IMR-90 (cell line): ENCODE measurements around the gene BPIFA3. TPM values are rescaled to one million over a fixed set of nuclear protein-coding genes. Genes with fewer than 3 reads are reported as not detected.

Experiments used
- ATAC-seq: fragments of 200-7000 bp; cut with Tn5 transposase; 2 replicates; pipeline ENCODE4 v1.9.1; 2020; ENCODE audit warnings: low read depth, mild to moderate bottlenecking, moderate library complexity
- BruUV-seq: library from RNA; stranded (reverse); fragments of 400-500 nt; replicated peaks from 2 replicates; lab custom pipeline; 2021; lab: Mats Ljungman, UMichigan
- CTCF ChIA-PET: fragments of 300-600 bp; formaldehyde crosslinking; extraction: SDS; loops from one replicate; lab custom pipeline; 2021; ENCODE audit warnings: antibody characterized with exemption; lab: Yijun Ruan, JAX
- POLR2A ChIA-PET: fragments of 300-600 bp; sonication (Branson Sonifier 250); formaldehyde crosslinking; loops from one replicate; lab custom pipeline; 2022; ENCODE audit warnings: antibody characterized with exemption; ENCODE audit not compliant: unreplicated experiment; lab: Charles Lee
- DNase-seq: peaks from one replicate; pipeline ENCODE4 v3.0.0; 2013
- H2AFZ ChIP-seq: replicated peaks from 2 replicates; pipeline ENCODE3; 2013; ENCODE audit warnings: low read length, mild to moderate bottlenecking; ENCODE audit not compliant: poor library complexity
- H2AK5ac ChIP-seq: 2 replicates; pipeline ENCODE4 v1.6.1; 2013; ENCODE audit warnings: low read depth, low read length, inconsistent platforms
- H2AK9ac ChIP-seq: replicated peaks from 2 replicates; pipeline ENCODE3; 2013; ENCODE audit warnings: mild to moderate bottlenecking, low read depth, low read length, moderate library complexity; ENCODE audit not compliant: poor library complexity
- H2BK120ac ChIP-seq: 2 replicates; pipeline ENCODE4 v1.6.1; 2013; ENCODE audit warnings: low read depth, low read length, inconsistent platforms
- H2BK15ac ChIP-seq: 3 replicates; pipeline ENCODE4 v1.6.1; 2013; ENCODE audit warnings: low read depth, low read length, inconsistent platforms
- H2BK20ac ChIP-seq: 2 replicates; pipeline ENCODE4 v1.6.1; 2013; ENCODE audit warnings: low read depth, mild to moderate bottlenecking, inconsistent platforms, low read length, moderate library complexity
- H2BK5ac ChIP-seq: 2 replicates; pipeline ENCODE4 v1.6.1; 2013; ENCODE audit warnings: mild to moderate bottlenecking, low read depth, low read length, inconsistent platforms; ENCODE audit not compliant: poor library complexity, severe bottlenecking
- H3K14ac ChIP-seq: replicated peaks from 2 replicates; pipeline ENCODE4 v1.6.1; 2013; ENCODE audit warnings: low read depth, low read length, inconsistent platforms
- H3K18ac ChIP-seq: 2 replicates; pipeline ENCODE4 v1.6.1; 2013; ENCODE audit warnings: low read depth, low read length, control low read depth
- H3K23ac ChIP-seq: 2 replicates; pipeline ENCODE4 v1.6.1; 2013; ENCODE audit warnings: low read depth, low read length, inconsistent platforms
- H3K27ac ChIP-seq: 2 replicates; pipeline ENCODE4 v1.5.1; 2013; ENCODE audit warnings: mild to moderate bottlenecking, control low read depth, low read length; ENCODE audit not compliant: insufficient read depth
- H3K27me3 ChIP-seq: 2 replicates; pipeline ENCODE4 v1.6.1; 2013; ENCODE audit warnings: low read length; ENCODE audit not compliant: control insufficient read depth, insufficient read depth
- H3K36me3 ChIP-seq: 2 replicates; pipeline ENCODE4 v1.6.1; 2013; ENCODE audit warnings: low read length, mixed read lengths; ENCODE audit not compliant: control insufficient read depth, insufficient read depth
- H3K4ac ChIP-seq: 2 replicates; pipeline ENCODE4 v1.6.1; 2013; ENCODE audit warnings: low read depth, low read length, inconsistent platforms
- H3K4me1 ChIP-seq: 2 replicates; pipeline ENCODE4 v1.6.1; 2013; ENCODE audit warnings: low read length, mixed read lengths; ENCODE audit not compliant: control insufficient read depth, insufficient read depth
- H3K4me2 ChIP-seq: 2 replicates; pipeline ENCODE4 v1.6.1; 2013; ENCODE audit warnings: low read depth, mild to moderate bottlenecking, control low read depth, low read length, moderate library complexity
- H3K4me3 ChIP-seq: 2 replicates; pipeline ENCODE4 v1.5.1; 2013; ENCODE audit warnings: low read depth, mild to moderate bottlenecking, control low read depth, low read length, moderate library complexity; ENCODE audit not compliant: insufficient read depth
- H3K56ac ChIP-seq: 2 replicates; pipeline ENCODE4 v1.6.1; 2013; ENCODE audit warnings: low read length, inconsistent platforms; ENCODE audit not compliant: insufficient read depth; ENCODE audit errors: extremely low read depth
- H3K79me1 ChIP-seq, 2 experiments: 2 replicates each; pipeline ENCODE4 v1.6.1; 2013; ENCODE audit warnings: low read length in 2 of 2, inconsistent platforms in 1 of 2, low read depth in 1 of 2
- H3K9ac ChIP-seq: 2 replicates; pipeline ENCODE4 v1.6.1; 2013; ENCODE audit warnings: low read depth, low read length, control low read depth
- H3K9me1 ChIP-seq: 2 replicates; pipeline ENCODE4 v1.6.1; 2013; ENCODE audit warnings: low read length, inconsistent platforms; ENCODE audit not compliant: insufficient read depth
- H3K9me3 ChIP-seq: 2 replicates; pipeline ENCODE4 v1.6.1; 2013; ENCODE audit warnings: low read length; ENCODE audit not compliant: control insufficient read depth, insufficient read depth
- H4K20me1 ChIP-seq: 2 replicates; pipeline ENCODE4 v1.6.1; 2013; ENCODE audit warnings: low read length, inconsistent platforms; ENCODE audit not compliant: insufficient read depth
- H4K5ac ChIP-seq: 2 replicates; pipeline ENCODE4 v1.6.1; 2013; ENCODE audit warnings: mild to moderate bottlenecking, low read depth, low read length, control low read depth
- H4K8ac ChIP-seq, 2 experiments: 2 replicates each; pipeline ENCODE4 v1.6.1; 2013; ENCODE audit warnings: low read depth in 2 of 2, low read length in 2 of 2, control low read depth in 1 of 2, inconsistent platforms in 1 of 2
- H4K91ac ChIP-seq: 2 replicates; pipeline ENCODE4 v1.6.1; 2013; ENCODE audit warnings: low read depth, low read length, inconsistent platforms; ENCODE audit not compliant: insufficient read depth
- BHLHE40 ChIP-seq: fragments of 150-350 bp; IDR thresholded peaks from 2 replicates; pipeline ENCODE4 v1.6.1; 2016; ENCODE audit warnings: mild to moderate bottlenecking, low read depth, low read length
- CEBPB ChIP-seq: IDR thresholded peaks from 2 replicates; pipeline ENCODE4 v1.6.1; 2012; ENCODE audit warnings: low read depth, low read length, improper control_type of control experiment
- CHD1 ChIP-seq: IDR thresholded peaks from 2 replicates; pipeline ENCODE4 v1.6.1; 2012; ENCODE audit warnings: low read depth, low read length, improper control_type of control experiment
- CTCF ChIP-seq: conservative IDR thresholded peaks from 2 replicates; pipeline ENCODE4 v1.5.1; 2012; ENCODE audit warnings: mild to moderate bottlenecking, low read depth, low read length, improper control_type of control experiment
- FOS ChIP-seq: fragments of 150-350 bp; IDR thresholded peaks from 2 replicates; pipeline ENCODE4 v1.6.1; 2016; ENCODE audit warnings: low read depth, low read length
- MAFK ChIP-seq: IDR thresholded peaks from 2 replicates; pipeline ENCODE4 v1.6.1; 2012; ENCODE audit warnings: low read depth, low read length, improper control_type of control experiment
- MAZ ChIP-seq: IDR thresholded peaks from 2 replicates; pipeline ENCODE4 v1.6.1; 2012; ENCODE audit warnings: low read depth, mild to moderate bottlenecking, low read length, improper control_type of control experiment, moderate library complexity, borderline replicate concordance
- MXI1 ChIP-seq: IDR thresholded peaks from 2 replicates; pipeline ENCODE4 v1.6.1; 2012; ENCODE audit warnings: low read depth, mild to moderate bottlenecking, low read length, moderate library complexity, borderline replicate concordance
- NFE2L2 ChIP-seq: fragments of 150-350 bp; IDR thresholded peaks from 2 replicates; pipeline ENCODE4 v1.6.1; 2016; ENCODE audit warnings: low read depth, mild to moderate bottlenecking, low read length
- POLR2A ChIP-seq: IDR thresholded peaks from 2 replicates; pipeline ENCODE4 v1.6.1; 2012; ENCODE audit warnings: mild to moderate bottlenecking, low read depth, low read length
- RAD21 ChIP-seq: IDR thresholded peaks from 2 replicates; pipeline ENCODE4 v1.6.1; 2012; ENCODE audit warnings: low read length, improper control_type of control experiment
- RCOR1 ChIP-seq: IDR thresholded peaks from 2 replicates; pipeline ENCODE4 v1.6.1; 2012; ENCODE audit warnings: mild to moderate bottlenecking, low read length, improper control_type of control experiment; ENCODE audit not compliant: insufficient replicate concordance
- RFX5 ChIP-seq: IDR thresholded peaks from 2 replicates; pipeline ENCODE4 v1.8.0; 2012; ENCODE audit warnings: low read depth, mild to moderate bottlenecking, low read length, moderate library complexity
- SMC3 ChIP-seq: fragments of 150-350 bp; IDR thresholded peaks from 2 replicates; pipeline ENCODE4 v1.6.1; 2016; ENCODE audit warnings: low read depth, mild to moderate bottlenecking, antibody characterized with exemption, low read length, moderate library complexity
- USF2 ChIP-seq: fragments of 150-350 bp; IDR thresholded peaks from 2 replicates; pipeline ENCODE4 v1.6.1; 2017; ENCODE audit warnings: mild to moderate bottlenecking, antibody characterized with exemption, low read length, low read depth
- WGBS, 2 experiments: methylation state at CpG; one replicate each; pipeline versions ENCODE4 v1.1.5 to v1.1.7; 2013; ENCODE audit warnings: missing lambda C conversion rate in 2 of 2; ENCODE audit not compliant: insufficient read length in 1 of 2; ENCODE audit errors: extremely low coverage in 2 of 2; 5-methylcytosine and 5-hydroxymethylcytosine counted together
- dilution Hi-C: fragments of 300-500 bp; cut with HindIII; formaldehyde crosslinking; loops from one replicate; pipeline ENCODE4 v1.14.3; 2018; ENCODE audit warnings: low sequenced_read_pairs; ENCODE audit not compliant: unreplicated experiment
- in situ Hi-C: fragments of 300-500 bp; cut with MboI; formaldehyde crosslinking; loops from 3 replicates; pipeline ENCODE4 v1.14.3; 2019; ENCODE audit warnings: low sequenced_read_pairs, inconsistent platforms, mixed read lengths
- intact Hi-C: fragments of 100-400 bp; cut with micrococcal nuclease; formaldehyde crosslinking; loops from 2 replicates; pipeline ENCODE4 v1.10.0; 2022
- polyA plus RNA-seq, 3 experiments: library from polyadenylated mRNA; depleted of rRNA; stranded (reverse); fragments of >200 nt; gene quantifications; 2 replicates each; pipeline ENCODE4 v1.2.3, GENCODE V29; 2012; ENCODE audit warnings: low replicate concordance in 1 of 3
- total RNA-seq: library from RNA; depleted of rRNA; stranded (reverse); fragments of >200 nt; gene quantifications from 2 replicates; pipeline ENCODE4 v1.2.3, GENCODE V29; 2012
- TF ChIP-seq, protein P1 (sequence below): fragments of 150-350 bp; IDR thresholded peaks from 2 replicates; pipeline ENCODE4 v1.6.1; 2016; ENCODE audit warnings: low read depth, mild to moderate bottlenecking, low read length, moderate library complexity, borderline replicate concordance

Gene BPIFA3
- total and polyA plus RNA-seq, 2 of the 4 experiments (the other 2 are of a cell fraction): not detected

DNA sequence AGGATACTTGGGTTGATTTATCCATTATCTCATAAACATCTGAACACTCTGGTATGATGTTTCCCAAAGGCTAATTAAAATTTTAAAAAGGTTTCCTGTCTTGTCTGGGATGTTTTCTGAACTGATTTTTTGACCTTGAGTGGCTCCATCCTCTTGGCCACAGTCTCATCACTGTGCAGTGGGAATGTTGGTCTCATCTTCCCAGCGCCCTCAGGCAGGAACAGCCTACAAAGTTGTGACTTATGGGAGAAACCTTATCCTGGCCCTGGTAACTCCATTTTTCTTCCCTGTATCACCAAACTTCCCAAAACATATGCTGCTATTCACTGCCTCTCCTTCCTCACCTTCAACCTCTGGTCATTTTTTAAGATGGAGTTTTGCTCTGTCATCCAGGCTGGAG, 6.8 kb upstream of the BPIFA3 start:
- intact Hi-C loops (no loop called here), in situ Hi-C loops (no loop called here), dilution Hi-C loops (no loop called here)
- ChIA-PET CTCF (no interaction called here), POLR2A (no interaction called here)
- TF ChIP-seq, protein P1, sequence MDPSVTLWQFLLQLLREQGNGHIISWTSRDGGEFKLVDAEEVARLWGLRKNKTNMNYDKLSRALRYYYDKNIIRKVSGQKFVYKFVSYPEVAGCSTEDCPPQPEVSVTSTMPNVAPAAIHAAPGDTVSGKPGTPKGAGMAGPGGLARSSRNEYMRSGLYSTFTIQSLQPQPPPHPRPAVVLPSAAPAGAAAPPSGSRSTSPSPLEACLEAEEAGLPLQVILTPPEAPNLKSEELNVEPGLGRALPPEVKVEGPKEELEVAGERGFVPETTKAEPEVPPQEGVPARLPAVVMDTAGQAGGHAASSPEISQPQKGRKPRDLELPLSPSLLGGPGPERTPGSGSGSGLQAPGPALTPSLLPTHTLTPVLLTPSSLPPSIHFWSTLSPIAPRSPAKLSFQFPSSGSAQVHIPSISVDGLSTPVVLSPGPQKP: no peak
- TF ChIP-seq CEBPB: no peak
- TF ChIP-seq NFE2L2: no peak
- TF ChIP-seq POLR2A: no peak
- no peak for TF ChIP-seq MXI1
- no peak for TF ChIP-seq CTCF
- no peak for TF ChIP-seq MAFK
- TF ChIP-seq RCOR1: no peak
- no peak for TF ChIP-seq USF2
- TF ChIP-seq MAZ: no peak
- no peak for TF ChIP-seq RFX5
- TF ChIP-seq CHD1: no peak
- TF ChIP-seq RAD21: no peak
- no peak for TF ChIP-seq SMC3
- no peak for TF ChIP-seq BHLHE40
- TF ChIP-seq FOS: no peak
- Histone ChIP-seq H3K9ac (no peak overlapping the region), H4K20me1 (no peaks in the 10 kb centered on the region), H3K36me3 (no peaks in the 10 kb centered on the region), H4K91ac (no peak overlapping the region), H3K4ac (no peak overlapping the region), H2BK15ac (no peak overlapping the region), H3K56ac (no peak overlapping the region), H3K9me1 (no peaks in the 10 kb centered on the region), H3K23ac (no peak overlapping the region), H2BK120ac (no peak overlapping the region), H3K4me2 (no peak overlapping the region), H3K18ac (no peak overlapping the region), H2BK20ac (no peak overlapping the region), H2AFZ (no peak overlapping the region), H4K5ac (no peak overlapping the region), H2AK5ac (no peak overlapping the region), H3K14ac (no peak overlapping the region), H2AK9ac (no peak overlapping the region), H3K4me1 (no peaks in the 10 kb centered on the region), H3K27me3 (no peaks in the 10 kb centered on the region), H3K9me3 (no peaks in the 10 kb centered on the region), H3K27ac (no peak overlapping the region), H3K4me3 (no peak overlapping the region), H2BK5ac (no peak overlapping the region), H4K8ac (no peak overlapping the region), H3K79me1 (no peaks in the 10 kb centered on the region)
- DNase-seq (no peak), ATAC-seq (no peak)
- no TSS peak for BruUV-seq
- no CpG with 5 or more reads among the region's 1 CpG for WGBS, 2 experiments
